Measurements from ENCODE around the gene SLC22A6.
A peak's percentile ranks its signal among the peaks of the same experiment; 100 is the strongest.

- TF ChIP-seq CTCF (IDR thresholded peaks at IDR 0.05; ENCODE audit: insufficient read depth, low read length) = no peak
- TF ChIP-seq POLR2AphosphoS5 (IDR thresholded peaks at IDR 0.05; ENCODE audit: low read depth) = no peak
- no peak for TF ChIP-seq SPI1 (IDR thresholded peaks at IDR 0.05; ENCODE audit: borderline replicate concordance, low read depth)
- TF ChIP-seq GABPA (IDR thresholded peaks at IDR 0.05; ENCODE audit: low read depth) = no peak
- peak; percentile 96 for TF ChIP-seq REST (IDR thresholded peaks at IDR 0.05; ENCODE audit: insufficient replicate concordance, low read depth)
Observed at GRCh38 chr11:62980133-62980760, 4.5 kb downstream of the SLC22A6 start.

All from HL-60 (cell line).